H9 (cell line): Measurements from ENCODE around the gene RABL3. TPM values are rescaled to one million over a fixed set of nuclear protein-coding genes. Genes with fewer than 3 reads are reported as not detected.

Experiments used
- DNase-seq: peaks from one replicate; pipeline ENCODE4 v3.0.0-alpha.2; 2017
- H2AFZ ChIP-seq: one replicate; pipeline ENCODE4 v1.6.1; 2013; ENCODE audit warnings: mild to moderate bottlenecking, low read length, control low read depth, moderate library complexity
- H2AK5ac ChIP-seq: 2 replicates; pipeline ENCODE4 v1.6.1; 2013; ENCODE audit warnings: low read length, control low read depth, mixed read lengths; ENCODE audit not compliant: insufficient read length
- H2BK120ac ChIP-seq: one replicate; pipeline ENCODE4 v1.6.1; 2013; ENCODE audit warnings: low read depth, mild to moderate bottlenecking, low read length, control low read depth, inconsistent platforms; ENCODE audit not compliant: poor library complexity, severe bottlenecking
- H2BK12ac ChIP-seq: 2 replicates; pipeline ENCODE4 v1.6.1; 2013; ENCODE audit warnings: low read length, control low read depth, mixed read lengths, low read depth; ENCODE audit not compliant: insufficient read length
- H2BK15ac ChIP-seq: 2 replicates; pipeline ENCODE4 v1.6.1; 2013; ENCODE audit warnings: low read depth, low read length, control low read depth
- H2BK20ac ChIP-seq: one replicate; pipeline ENCODE4 v1.6.1; 2013; ENCODE audit warnings: low read depth, mild to moderate bottlenecking, low read length, control low read depth, inconsistent platforms; ENCODE audit not compliant: poor library complexity, severe bottlenecking
- H2BK5ac ChIP-seq: 2 replicates; pipeline ENCODE4 v1.6.1; 2013; ENCODE audit warnings: low read length, control low read depth, mixed read lengths; ENCODE audit not compliant: insufficient read length
- H3K14ac ChIP-seq: 2 replicates; pipeline ENCODE4 v1.6.1; 2013; ENCODE audit warnings: low read length, control low read depth; ENCODE audit not compliant: insufficient read depth
- H3K18ac ChIP-seq: 2 replicates; pipeline ENCODE4 v1.6.1; 2013; ENCODE audit warnings: low read depth, mild to moderate bottlenecking, mixed read lengths, low read length, control low read depth; ENCODE audit not compliant: insufficient read length
- H3K23ac ChIP-seq: 2 replicates; pipeline ENCODE4 v1.6.1; 2013; ENCODE audit warnings: low read length, control low read depth, mixed read lengths, low read depth; ENCODE audit not compliant: insufficient read length
- H3K23me2 ChIP-seq: 2 replicates; pipeline ENCODE4 v1.6.1; 2013; ENCODE audit warnings: low read depth, mild to moderate bottlenecking, mixed read lengths, low read length, control low read depth; ENCODE audit not compliant: insufficient read length, poor library complexity, severe bottlenecking
- H3K27ac ChIP-seq: 2 replicates; pipeline ENCODE4 v1.5.1; 2013; ENCODE audit warnings: low read length, control low read depth, mixed read lengths, low read depth; ENCODE audit not compliant: insufficient read length
- H3K27me3 ChIP-seq: 2 replicates; pipeline ENCODE4 v1.6.1; 2013; ENCODE audit warnings: low read length, control low read depth, inconsistent platforms; ENCODE audit not compliant: insufficient read depth
- H3K4ac ChIP-seq: 2 replicates; pipeline ENCODE4 v1.6.1; 2013; ENCODE audit warnings: low read depth, mild to moderate bottlenecking, control low read depth, inconsistent platforms, low read length, moderate library complexity
- H3K4me1 ChIP-seq: 2 replicates; pipeline ENCODE4 v1.6.1; 2013; ENCODE audit warnings: low read length, control low read depth, inconsistent platforms; ENCODE audit not compliant: insufficient read depth
- H3K4me2 ChIP-seq: 2 replicates; pipeline ENCODE4 v1.6.1; 2013; ENCODE audit warnings: low read length, control low read depth, mixed read lengths; ENCODE audit not compliant: insufficient read length, insufficient read depth
- H3K56ac ChIP-seq: 2 replicates; pipeline ENCODE4 v1.6.1; 2013; ENCODE audit warnings: low read depth, mild to moderate bottlenecking, mixed read lengths, low read length, control low read depth; ENCODE audit not compliant: insufficient read length
- H3K79me1 ChIP-seq: 2 replicates; pipeline ENCODE4 v1.6.1; 2013; ENCODE audit warnings: low read depth, mild to moderate bottlenecking, moderate library complexity, low read length, control low read depth, inconsistent platforms; ENCODE audit not compliant: insufficient read depth, poor library complexity, severe bottlenecking
- H3K79me2 ChIP-seq: 2 replicates; pipeline ENCODE4 v1.6.1; 2013; ENCODE audit warnings: low read length, control low read depth, inconsistent platforms; ENCODE audit not compliant: insufficient read depth
- H3K9ac ChIP-seq: 2 replicates; pipeline ENCODE4 v1.6.1; 2013; ENCODE audit warnings: low read length, control low read depth, mixed read lengths; ENCODE audit not compliant: insufficient read length; ENCODE audit errors: extremely low read depth
- H3K9me3 ChIP-seq: one replicate; pipeline ENCODE4 v1.6.1; 2013; ENCODE audit warnings: low read depth, low read length, inconsistent platforms; ENCODE audit not compliant: control insufficient read depth
- H3T11ph ChIP-seq: one replicate; pipeline ENCODE4 v1.6.1; 2013; ENCODE audit warnings: mild to moderate bottlenecking, low read length, control low read depth, inconsistent platforms
- H4K20me1 ChIP-seq: one replicate; pipeline ENCODE4 v1.6.1; 2013; ENCODE audit not compliant: control insufficient read depth, insufficient read length, insufficient read depth
- H4K5ac ChIP-seq: 2 replicates; pipeline ENCODE4 v1.6.1; 2013; ENCODE audit warnings: low read depth, mild to moderate bottlenecking, mixed read lengths, low read length, control low read depth; ENCODE audit not compliant: insufficient read length
- H4K8ac ChIP-seq: replicated peaks from 2 replicates; pipeline ENCODE4 v1.6.1; 2013; ENCODE audit warnings: low read length, control low read depth, mixed read lengths, low read depth; ENCODE audit not compliant: insufficient read length
- H4K91ac ChIP-seq: 2 replicates; pipeline ENCODE4 v1.6.1; 2013; ENCODE audit warnings: low read depth, mild to moderate bottlenecking, moderate library complexity, mixed read lengths, low read length, control low read depth; ENCODE audit not compliant: insufficient read length
- H3K27ac Mint-ChIP-seq, 3 experiments: 2 replicates in 2 of 3; 3 replicates in 1 of 3; pipeline ENCODE4 v1.8.0; 2020 to 2021; ENCODE audit warnings: mixed read lengths in 3 of 3, mild to moderate bottlenecking in 1 of 3, moderate library complexity in 1 of 3
- H3K27me3 Mint-ChIP-seq: 2 replicates; pipeline ENCODE4 v1.8.0; 2021; ENCODE audit warnings: low read depth, mild to moderate bottlenecking, moderate library complexity, mixed read lengths
- H3K36me3 Mint-ChIP-seq, 3 experiments: 2 replicates in 2 of 3; 3 replicates in 1 of 3; pipeline ENCODE4 v1.8.0; 2020 to 2021; ENCODE audit warnings: low read depth in 3 of 3, mixed read lengths in 3 of 3; ENCODE audit not compliant: insufficient read depth in 1 of 3
- H3K4me1 Mint-ChIP-seq, 2 experiments: 2 replicates each; pipeline ENCODE4 v1.8.0; 2020; ENCODE audit warnings: mixed read lengths in 2 of 2
- H3K4me3 Mint-ChIP-seq, 2 experiments: 2 replicates in 1 of 2; 3 replicates in 1 of 2; pipeline ENCODE4 v1.8.0; 2020 to 2021; ENCODE audit warnings: mild to moderate bottlenecking in 2 of 2, mixed read lengths in 2 of 2, moderate library complexity in 1 of 2
- H3K9me3 Mint-ChIP-seq, 2 experiments: 2 replicates in 1 of 2; 3 replicates in 1 of 2; pipeline ENCODE4 v1.8.0; 2020; ENCODE audit warnings: mild to moderate bottlenecking in 2 of 2, mixed read lengths in 2 of 2, moderate library complexity in 1 of 2
- WGBS: extraction: QIAGEN DNeasy Blood & Tissue Kit; methylation state at CpG from one replicate; pipeline ENCODE4 v1.1.7; 2013; ENCODE audit warnings: missing lambda C conversion rate, low lambda C conversion rate, mixed read lengths; ENCODE audit not compliant: insufficient read length; ENCODE audit errors: extremely low coverage; 5-methylcytosine and 5-hydroxymethylcytosine counted together
- total RNA-seq: library from RNA; stranded (reverse); gene quantifications from 2 replicates; pipeline ENCODE4 v1.2.1, GENCODE V29; 2021
- TF ChIP-seq, protein P1 (sequence below): fragments of 200-600 bp; sonication (generic); conservative IDR thresholded peaks from 3 replicates; pipeline ENCODE4 v1.8.0; 2021; ENCODE audit warnings: antibody characterized with exemption, mild to moderate bottlenecking

Gene RABL3
- total RNA-seq, 1 experiment from 2014 or later: 26.7 TPM

DNA sequence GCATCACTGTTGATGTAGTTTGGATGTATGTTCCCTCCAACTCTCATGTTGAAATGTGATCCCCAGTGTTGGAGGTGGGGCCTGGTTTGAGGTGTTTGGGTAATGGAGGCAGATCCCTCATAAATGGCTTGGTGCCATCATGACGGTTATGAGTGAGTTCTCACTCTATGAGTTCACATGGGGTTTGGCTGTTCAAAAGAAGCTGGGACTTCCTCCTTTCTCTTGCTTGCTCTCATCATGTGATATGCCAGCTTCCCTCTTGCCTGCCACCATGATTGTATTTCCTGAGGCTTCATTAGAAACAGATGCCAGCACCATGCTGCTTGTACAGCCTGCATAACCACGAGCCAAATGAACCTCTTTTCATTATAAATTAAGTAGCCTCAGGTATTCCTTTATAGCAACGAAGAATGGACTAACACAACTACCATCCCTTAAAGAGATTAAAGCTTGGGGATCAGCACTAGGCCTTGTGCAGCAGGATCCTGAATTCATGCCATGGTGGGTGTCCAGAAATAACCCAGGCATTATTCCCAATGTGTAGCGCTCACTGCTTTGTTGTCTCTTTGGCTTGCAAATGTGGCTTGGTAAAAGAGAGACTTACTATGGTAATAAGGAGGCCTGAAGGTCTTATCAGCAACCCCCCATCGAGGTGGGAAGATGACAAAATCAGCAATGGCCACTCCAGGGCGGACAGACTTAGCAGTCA is 104.3 kb downstream of the RABL3 start:
- H3K36me3 Mint-ChIP-seq: peaks cover 3 to 10% (median 5%) of the 10 kb centered on the region in 3 experiments; a peak in 4 of 7 replicates
- Histone ChIP-seq H2BK120ac (no peak overlapping the region), H3K27me3 (no peaks in the 10 kb centered on the region), H3K14ac (no peak overlapping the region), H3K4me1 (no peaks in the 10 kb centered on the region), H2AFZ (no peak overlapping the region), H4K20me1 (no peaks in the 10 kb centered on the region), H3K79me2 (no peaks in the 10 kb centered on the region), H2BK12ac (no peak overlapping the region), H3K27ac (no peak overlapping the region), H4K91ac (no peak overlapping the region), H3K18ac (no peak overlapping the region), H2BK15ac (no peak overlapping the region), H2BK20ac (no peak overlapping the region), H3K4ac (no peak overlapping the region), H4K5ac (no peak overlapping the region), H4K8ac (no peak overlapping the region), H2AK5ac (no peak overlapping the region), H3K56ac (no peak overlapping the region), H3K79me1 (no peaks in the 10 kb centered on the region), H2BK5ac (no peak overlapping the region), H3K23me2 (no peaks in the 10 kb centered on the region), H3K9ac (no peak overlapping the region), H3T11ph (no peak overlapping the region), H3K23ac (no peak overlapping the region), H3K9me3 (no peaks in the 10 kb centered on the region), H3K4me2 (no peak overlapping the region)
- H3K9me3 Mint-ChIP-seq: peaks cover 4 to 8% of the 10 kb centered on the region in 2 experiments; a peak in 4 of 5 replicates
- WGBS: no CpG with 5 or more reads among the region's 6 CpGs
- H3K4me1 Mint-ChIP-seq: peaks cover 10 to 11% of the 10 kb centered on the region in 2 experiments
- H3K27ac Mint-ChIP-seq: no peak overlapping the region; a peak in 1 of 7 replicates
- no peaks in the 10 kb centered on the region for H3K27me3 Mint-ChIP-seq
- TF ChIP-seq, protein P1, sequence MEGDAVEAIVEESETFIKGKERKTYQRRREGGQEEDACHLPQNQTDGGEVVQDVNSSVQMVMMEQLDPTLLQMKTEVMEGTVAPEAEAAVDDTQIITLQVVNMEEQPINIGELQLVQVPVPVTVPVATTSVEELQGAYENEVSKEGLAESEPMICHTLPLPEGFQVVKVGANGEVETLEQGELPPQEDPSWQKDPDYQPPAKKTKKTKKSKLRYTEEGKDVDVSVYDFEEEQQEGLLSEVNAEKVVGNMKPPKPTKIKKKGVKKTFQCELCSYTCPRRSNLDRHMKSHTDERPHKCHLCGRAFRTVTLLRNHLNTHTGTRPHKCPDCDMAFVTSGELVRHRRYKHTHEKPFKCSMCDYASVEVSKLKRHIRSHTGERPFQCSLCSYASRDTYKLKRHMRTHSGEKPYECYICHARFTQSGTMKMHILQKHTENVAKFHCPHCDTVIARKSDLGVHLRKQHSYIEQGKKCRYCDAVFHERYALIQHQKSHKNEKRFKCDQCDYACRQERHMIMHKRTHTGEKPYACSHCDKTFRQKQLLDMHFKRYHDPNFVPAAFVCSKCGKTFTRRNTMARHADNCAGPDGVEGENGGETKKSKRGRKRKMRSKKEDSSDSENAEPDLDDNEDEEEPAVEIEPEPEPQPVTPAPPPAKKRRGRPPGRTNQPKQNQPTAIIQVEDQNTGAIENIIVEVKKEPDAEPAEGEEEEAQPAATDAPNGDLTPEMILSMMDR: no peak
- no peak for DNase-seq
- no peak overlapping the region for H3K4me3 Mint-ChIP-seq
